Sigmoid colon (tissue), 7 donors: Measurements from ENCODE around the gene THRA. TPM values are rescaled to one million over a fixed set of nuclear protein-coding genes. Genes with fewer than 3 reads are reported as not detected.
A peak's percentile ranks its signal among the peaks of the same experiment; 100 is the strongest.

Experiments
- DNase-seq: peaks from one replicate; pipeline ENCODE4 v3.0.0-alpha.2; 2019
- H3K27ac ChIP-seq, 4 donors: fragments of 200-600 bp; sonication (generic); one replicate each; pipeline ENCODE4 v1.5.1; 2016 to 2019; ENCODE audit warnings: mild to moderate bottlenecking in 1 of 4
- H3K27me3 ChIP-seq, 3 donors: fragments of 200-600 bp; sonication (generic); one replicate each; pipeline ENCODE4 v1.5.1; 2019; ENCODE audit warnings: mild to moderate bottlenecking in 1 of 3
- H3K36me3 ChIP-seq, 4 donors: fragments of 200-600 bp; sonication (generic); one replicate each; pipeline ENCODE4 v1.5.1; 2016 to 2019
- H3K4me1 ChIP-seq, 4 donors: fragments of 200-600 bp; sonication (generic); one replicate each; pipeline ENCODE4 v1.5.1; 2017 to 2019
- H3K4me3 ChIP-seq, 4 donors: fragments of 200-600 bp; sonication (generic); one replicate each; pipeline ENCODE4 v1.5.1; 2017 to 2019; ENCODE audit warnings: mild to moderate bottlenecking in 2 of 4, moderate library complexity in 1 of 4
- H3K9me3 ChIP-seq, 4 donors: fragments of 200-600 bp in 3 of 4; sonication (generic) in 3 of 4; one replicate each; pipeline versions ENCODE4 v1.5.1 to v1.6.1; 2013 to 2019
- CTCF ChIP-seq, 4 experiments: fragments of 450-650 bp in 3 of 4; fragments of 200-600 bp in 1 of 4; IDR thresholded peaks; one replicate each; pipeline ENCODE4 v1.5.1; 2016 to 2019; ENCODE audit warnings: antibody characterized with exemption in 4 of 4, mild to moderate bottlenecking in 3 of 4, moderate library complexity in 2 of 4
- EP300 ChIP-seq, 4 donors: sonication (generic); formaldehyde crosslinking; IDR thresholded peaks; one replicate each; pipeline ENCODE4 v1.6.1; 2017; ENCODE audit warnings: antibody characterized with exemption in 4 of 4
- POLR2A ChIP-seq, 2 donors: fragments of 450-650 bp; IDR thresholded peaks; one replicate each; pipeline ENCODE4 v1.6.1; 2016; ENCODE audit warnings: antibody characterized with exemption in 2 of 2, mild to moderate bottlenecking in 2 of 2, moderate library complexity in 2 of 2
- POLR2AphosphoS5 ChIP-seq, 4 donors: sonication (generic); formaldehyde crosslinking; IDR thresholded peaks; one replicate each; pipeline ENCODE4 v1.6.1; 2017; ENCODE audit warnings: antibody characterized with exemption in 4 of 4
- WGBS, 2 donors: extraction: QIAGEN DNeasy Blood & Tissue Kit; methylation state at CpG; one replicate each; pipeline ENCODE4 v1.1.7; 2013; 5-methylcytosine and 5-hydroxymethylcytosine counted together
- intact Hi-C: fragments of 100-400 bp; cut with DNase I; formaldehyde crosslinking; loops from one replicate; pipeline ENCODE4 v1.15.1; 2023
- polyA plus RNA-seq, 3 donors: library from polyadenylated mRNA; stranded (reverse); fragments of 200-250 nt; gene quantifications; one replicate each; pipeline ENCODE4 v1.2.3, GENCODE V29; 2013
- total RNA-seq, 4 donors: library from RNA; depleted of rRNA; stranded (reverse); fragments of >200 nt; gene quantifications; one replicate each; pipeline ENCODE4 v1.1.0, GENCODE V29; 2016
- donor health status: healthy with polysubstance abuse.
- donor health status: Bipolar disorder and iron deficiency.
- donor health status: healthy.

The THRA gene
- total and polyA plus RNA-seq, 7 donors, result 25.4 to 86.1 (median 78.8) TPM

DNA sequence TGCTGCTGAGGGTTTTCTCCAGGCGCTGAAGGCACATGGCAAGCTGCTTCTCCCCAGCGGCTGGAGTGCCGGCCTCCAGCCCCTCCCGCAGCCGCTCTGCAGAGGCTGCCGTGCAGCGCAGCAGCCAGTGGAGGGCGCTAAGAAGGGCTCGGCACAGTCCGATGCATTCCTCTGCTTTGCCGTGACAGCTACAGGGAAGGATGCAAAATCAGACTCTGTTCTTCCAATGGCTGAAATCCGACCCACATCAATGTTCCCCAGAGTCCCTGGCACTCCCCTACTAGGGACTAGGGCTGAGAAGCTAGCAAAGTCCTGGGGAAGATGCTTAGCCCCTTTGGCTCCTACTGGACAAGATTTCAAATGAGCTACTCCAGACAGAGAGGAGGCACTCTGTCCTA is 27.6 kb upstream of the THRA start:
- H3K4me3 ChIP-seq, result no peak overlapping the region
- peak overlapping the region in 3 of 4 donors; percentile 70 to 86 (median 70) for H3K27ac ChIP-seq
- WGBS, 2 donors, result 30 to 60% methylated on average over 12 of the region's 12 CpGs
- H3K36me3 ChIP-seq, result peaks cover 6 to 58% (median 31%) of the 10 kb centered on the region in 4 donors
- TF ChIP-seq POLR2A (IDR thresholded peaks at IDR 0.05), result no peak
- TF ChIP-seq CTCF (IDR thresholded peaks at IDR 0.05), result peak in 3 of 4 experiments; percentile 38 to 58 (median 53)
- no peaks in the 10 kb centered on the region for H3K9me3 ChIP-seq
- intact Hi-C loops, result loop anchor here (5.0 kb wide), 1 partner anchor 42 kb away; no protein-coding TSS in a partner anchor
- H3K27me3 ChIP-seq, result no peaks in the 10 kb centered on the region
- no peak for DNase-seq
- peaks cover 0 to 66% (median 57%) of the 10 kb centered on the region in 4 donors for H3K4me1 ChIP-seq

DNA sequence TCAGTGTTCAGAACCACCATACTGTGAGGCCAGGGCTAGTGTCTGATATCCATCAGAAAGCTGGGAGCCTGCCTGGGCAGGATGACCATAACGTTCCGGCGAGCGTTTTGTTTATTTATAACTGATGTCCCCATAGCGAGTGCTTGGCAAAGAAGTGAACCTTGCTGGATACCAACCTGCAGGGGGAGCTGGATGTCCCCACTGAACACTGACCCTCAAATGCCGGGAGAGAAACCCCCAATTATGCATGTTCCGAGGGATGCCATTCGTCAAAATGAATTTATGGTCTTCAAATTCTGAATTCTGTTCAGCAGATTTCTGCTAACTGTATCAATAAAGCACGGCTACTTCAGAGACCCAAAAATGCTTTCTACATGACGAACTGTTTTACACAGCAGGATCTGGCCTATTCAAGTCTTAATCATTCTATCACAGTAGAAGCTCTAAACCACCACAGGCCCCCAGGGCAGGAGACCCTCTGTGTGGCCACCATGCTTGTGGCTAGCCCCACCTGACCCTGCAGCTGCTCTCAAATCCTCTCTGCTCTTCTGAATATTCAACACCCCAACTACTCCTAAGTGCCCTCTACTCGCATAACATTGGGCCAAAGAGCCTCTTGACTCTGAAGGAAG is 23.8 kb upstream of the THRA start:
- 33 to 54% methylated on average over 11 of the region's 11 CpGs for WGBS, 2 donors

DNA sequence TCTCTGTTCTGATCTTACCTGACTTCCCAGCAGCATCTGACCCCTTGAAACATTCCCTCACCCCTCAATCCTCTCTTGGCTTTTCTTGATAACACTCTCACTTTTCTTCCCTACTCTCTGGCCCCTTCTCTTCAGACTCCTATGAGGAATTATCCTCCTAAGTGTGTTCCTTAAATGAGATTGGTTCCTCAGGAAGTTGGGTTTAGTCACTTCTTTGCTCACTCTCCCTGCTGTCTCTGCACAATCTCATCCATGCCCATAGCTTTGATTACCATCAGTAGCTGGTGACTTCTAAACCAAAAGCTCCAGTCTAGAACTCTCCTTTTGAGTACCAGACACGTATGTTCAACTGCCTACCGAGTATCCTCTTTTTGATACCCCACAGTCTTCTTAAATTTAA is 21.6 kb upstream of the THRA start:
- peaks cover 0 to 24% (median 17%) of the 10 kb centered on the region in 4 donors for H3K4me1 ChIP-seq
- H3K27ac ChIP-seq, result no peak overlapping the region
- intact Hi-C loops, result no loop called here
- peaks cover 0 to 36% (median 0%) of the 10 kb centered on the region in 4 donors for H3K36me3 ChIP-seq
- no peak overlapping the region for H3K4me3 ChIP-seq
- no peaks in the 10 kb centered on the region for H3K9me3 ChIP-seq
- no peaks in the 10 kb centered on the region for H3K27me3 ChIP-seq
- DNase-seq, result no peak
- TF ChIP-seq POLR2AphosphoS5 (IDR thresholded peaks at IDR 0.05) (no peak), CTCF (IDR thresholded peaks at IDR 0.05) (no peak), POLR2A (IDR thresholded peaks at IDR 0.05) (no peak), EP300 (IDR thresholded peaks at IDR 0.05) (no peak)
- WGBS, 2 donors, result 93 to 96% methylated on average over 2 of the region's 2 CpGs

More for the DNA sequence above, 23.8 kb upstream of the THRA start:
- H3K9me3 ChIP-seq, result no peaks in the 10 kb centered on the region
- peak; percentile 96 for DNase-seq
- H3K4me3 ChIP-seq, result no peak overlapping the region
- peaks cover 0 to 38% (median 9%) of the 10 kb centered on the region in 4 donors for H3K36me3 ChIP-seq
- H3K4me1 ChIP-seq, result peaks cover 0 to 41% (median 35%) of the 10 kb centered on the region in 4 donors
- no peaks in the 10 kb centered on the region for H3K27me3 ChIP-seq
- TF ChIP-seq EP300 (IDR thresholded peaks at IDR 0.05), result peak; percentile 17 to 83 (median 70)
- TF ChIP-seq POLR2A (IDR thresholded peaks at IDR 0.05), result no peak
- TF ChIP-seq CTCF (IDR thresholded peaks at IDR 0.05), result peak; percentile 77 to 85 (median 83)
- peak; percentile 63 to 86 (median 82) for TF ChIP-seq POLR2AphosphoS5 (IDR thresholded peaks at IDR 0.05)
- H3K27ac ChIP-seq, result peak overlapping the region; percentile 80 to 86 (median 84)
- intact Hi-C loops, result loop anchor here (2.0 to 5.0 kb wide), 2 partner anchors 38 to 72 kb away; no protein-coding TSS in a partner anchor

- peak overlapping the region in 2 of 4 donors; percentile 28 to 99 for H3K27ac ChIP-seq
- H3K4me3 ChIP-seq, result no peak overlapping the region
- no peak for DNase-seq
- no peak for TF ChIP-seq CTCF (IDR thresholded peaks at IDR 0.05)
- intact Hi-C loops, result no loop called here
- peaks cover 0 to 14% (median 10%) of the 10 kb centered on the region in 4 donors for H3K36me3 ChIP-seq
- H3K27me3 ChIP-seq, result no peaks in the 10 kb centered on the region
- peaks cover 0 to 51% (median 28%) of the 10 kb centered on the region in 4 donors for H3K4me1 ChIP-seq
- WGBS, 2 donors, result 86 to 87% methylated on average over 6 of the region's 6 CpGs
- no peaks in the 10 kb centered on the region for H3K9me3 ChIP-seq
These were observed 6.3 kb upstream of the THRA start for GRCh38 chr17:40056379-40057015.
